LNCaP clone FGC (cell line): Measurements from ENCODE around the gene HES7.
"Not testable (repeated sequence)": the region's sequence is repeated elsewhere in the genome, so short reads cannot be mapped to it uniquely, and the experiment has no call there.

Experiments
- DNase-seq: peaks from one replicate; pipeline ENCODE4 v3.0.0-alpha.2; 2011; ENCODE audit warnings: low read depth
- H3K4me3 ChIP-seq: 2 replicates; pipeline ENCODE4 v1.5.1; 2011; ENCODE audit warnings: mild to moderate bottlenecking, low read depth, low read length, control low read depth
- CTCF ChIP-seq: IDR thresholded peaks from 2 replicates; pipeline ENCODE4 v1.5.1; 2012; ENCODE audit warnings: mild to moderate bottlenecking; ENCODE audit not compliant: control insufficient read depth, insufficient read depth; ENCODE audit errors: extremely low read depth

HES7 gene

DNA sequence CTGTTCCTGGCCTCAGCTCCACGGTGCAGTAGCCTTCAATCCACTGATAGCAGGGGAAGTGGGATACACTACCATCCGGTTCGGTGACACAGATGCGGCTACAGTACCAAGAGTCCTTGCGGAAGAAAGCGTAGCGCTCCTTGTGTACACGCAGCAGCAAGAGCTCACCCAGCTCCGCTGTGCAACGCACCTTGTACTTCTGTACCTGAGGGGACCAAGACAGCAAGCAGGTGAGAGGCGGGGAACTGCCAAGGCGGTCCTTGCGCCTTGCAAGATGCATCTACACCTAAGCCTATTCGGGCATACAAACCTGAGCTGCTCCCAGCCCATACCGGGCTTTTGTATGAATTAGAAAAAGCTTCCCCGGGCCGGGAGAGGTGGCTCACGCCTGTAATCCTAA is 7.1 kb downstream of the HES7 start:
- H3K4me3 ChIP-seq: no peak overlapping the region
- DNase-seq: no peak
- TF ChIP-seq CTCF: no peak

DNA sequence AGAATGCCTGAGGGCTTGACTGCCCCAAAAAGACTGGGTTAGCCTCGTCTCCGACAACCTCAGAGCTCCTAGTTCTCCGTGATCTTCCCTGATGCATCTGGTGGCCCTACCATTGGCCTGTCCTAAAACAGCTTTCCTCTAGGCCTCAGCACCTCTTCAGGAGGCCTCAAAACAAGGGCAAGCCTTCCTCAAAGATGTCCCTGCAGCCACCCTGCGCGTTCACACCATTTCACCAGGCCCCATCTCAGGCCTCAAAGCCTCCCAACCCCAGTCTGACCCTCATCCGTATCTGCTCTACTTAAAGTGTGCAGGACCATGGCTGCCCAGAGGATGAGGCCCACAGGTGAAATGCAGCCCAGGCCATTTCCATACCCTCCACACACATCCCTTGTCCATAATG is 13.0 kb downstream of the HES7 start:
- no peak for TF ChIP-seq CTCF
- H3K4me3 ChIP-seq: no peak overlapping the region
- no peak for DNase-seq

DNA sequence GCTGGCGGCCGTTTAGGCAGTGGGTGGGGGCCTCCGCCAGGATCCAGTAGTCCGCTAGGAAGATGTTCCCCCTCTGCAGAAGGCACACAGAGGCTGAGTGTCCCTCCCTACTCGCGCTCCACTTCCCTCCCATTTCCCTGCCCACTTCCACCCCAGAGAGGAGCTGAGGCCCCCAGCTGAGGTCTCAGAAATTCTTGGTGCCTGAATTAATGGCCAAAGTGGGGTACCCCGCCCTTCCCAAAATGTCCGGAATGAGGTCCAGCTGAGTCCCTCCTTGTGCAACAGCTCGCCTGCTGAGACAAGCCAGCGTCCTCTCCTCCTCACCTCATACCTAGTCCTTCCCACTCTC is 13.5 kb downstream of the HES7 start:
- no peak for DNase-seq
- H3K4me3 ChIP-seq: no peak overlapping the region
- TF ChIP-seq CTCF: no peak

GRCh38 chr17:8109661-8110455 is 14.0 kb downstream of the HES7 start:
- TF ChIP-seq CTCF: peak; percentile 84
- DNase-seq: no peak

GRCh38 chr17:8108972-8109660 is 14.8 kb downstream of the HES7 start:
- no peak for DNase-seq
- TF ChIP-seq CTCF: no peak
- no peak overlapping the region for H3K4me3 ChIP-seq

More at GRCh38 chr17:8109661-8110455, 14.0 kb downstream of the HES7 start:
- no peak overlapping the region for H3K4me3 ChIP-seq

GRCh38 chr17:8106980-8107379 is 16.9 kb downstream of the HES7 start:
- H3K4me3 ChIP-seq, DNase-seq: not testable (repeated sequence)

GRCh38 chr17:8105957-8106398 is 17.9 kb downstream of the HES7 start:
- no peak for DNase-seq
- TF ChIP-seq CTCF: no peak
- no peak overlapping the region for H3K4me3 ChIP-seq
